ENCODE measurements around the gene FBXW8.

FBXW8 gene

GRCh38 chr12:117018685-117019084, 107.9 kb downstream of the FBXW8 start:
- H3K4me3 ChIP-seq (ENCODE audit: low read depth, low read length): no peak overlapping the region
- TF ChIP-seq CTCF (IDR thresholded peaks at IDR 0.05; ENCODE audit: insufficient read depth, low read depth, low read length, missing control alignments): no peak
- DNase-seq (ENCODE audit: low read depth): no peak

- no peak for DNase-seq (ENCODE audit: low read depth)
- H3K4me3 ChIP-seq (ENCODE audit: low read depth, low read length): no peak overlapping the region
- no peak for TF ChIP-seq CTCF (IDR thresholded peaks at IDR 0.05; ENCODE audit: insufficient read depth, low read depth, low read length, missing control alignments)
Measured at GRCh38 chr12:117019866-117020265, 109.1 kb downstream of the FBXW8 start.

GRCh38 chr12:117020536-117021220, 109.9 kb downstream of the FBXW8 start:
- TF ChIP-seq CTCF (IDR thresholded peaks at IDR 0.05; ENCODE audit: insufficient read depth, low read depth, low read length, missing control alignments): no peak
- no peak for DNase-seq (ENCODE audit: low read depth)
- no peak overlapping the region for H3K4me3 ChIP-seq (ENCODE audit: low read depth, low read length)

GRCh38 chr12:117022465-117022864, 111.7 kb downstream of the FBXW8 start:
- no peak for TF ChIP-seq CTCF (IDR thresholded peaks at IDR 0.05; ENCODE audit: insufficient read depth, low read depth, low read length, missing control alignments)
- DNase-seq (ENCODE audit: low read depth): no peak
- no peak overlapping the region for H3K4me3 ChIP-seq (ENCODE audit: low read depth, low read length)

- TF ChIP-seq CTCF (IDR thresholded peaks at IDR 0.05; ENCODE audit: insufficient read depth, low read depth, low read length, missing control alignments): no peak
- DNase-seq (ENCODE audit: low read depth): no peak
- H3K4me3 ChIP-seq (ENCODE audit: low read depth, low read length): no peak overlapping the region
Measured at GRCh38 chr12:117023998-117024960, 113.5 kb downstream of the FBXW8 start.

- TF ChIP-seq CTCF (IDR thresholded peaks at IDR 0.05; ENCODE audit: insufficient read depth, low read depth, low read length, missing control alignments): no peak
- no peak overlapping the region for H3K4me3 ChIP-seq (ENCODE audit: low read depth, low read length)
Measured at GRCh38 chr12:117024961-117025480, 114.3 kb downstream of the FBXW8 start.

More at GRCh38 chr12:117024961-117025480, 114.3 kb downstream of the FBXW8 start:
- DNase-seq (ENCODE audit: low read depth): no peak

Data from GM12865 (cell line).